ENCODE measurements around the gene SLC25A46. TPM values are rescaled to one million over a fixed set of nuclear protein-coding genes. Genes with fewer than 3 reads are reported as not detected.

Gene SLC25A46
- total RNA-seq, 2 donors from 2014 or later, result 35.4 to 52.7 TPM

DNA sequence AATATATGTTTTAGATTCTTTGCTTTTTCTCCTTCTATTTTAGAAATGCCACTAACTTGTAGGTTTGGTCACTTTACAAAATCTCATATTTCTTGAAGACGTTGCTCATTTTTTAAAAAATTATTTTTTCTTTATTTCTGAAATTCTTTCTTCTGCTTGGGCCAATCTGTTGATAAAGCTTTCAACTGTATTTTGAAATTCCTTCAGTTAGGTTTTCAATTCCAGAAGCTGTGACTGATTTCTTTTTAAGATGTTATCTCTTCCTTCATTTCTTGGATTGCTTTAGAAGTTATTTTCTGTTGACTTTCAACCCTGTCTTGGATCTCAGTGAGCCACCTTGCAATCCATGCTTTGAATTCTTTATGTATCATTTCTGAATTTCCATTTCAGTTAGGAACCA lies 64.2 kb downstream of the SLC25A46 start:
- no peak overlapping the region for H3K4me3 ChIP-seq
- H3K9me3 ChIP-seq, result peaks cover 4 to 15% of the 10 kb centered on the region in 2 donors
- no peak overlapping the region for H3K27ac ChIP-seq
- TF ChIP-seq, protein P1, sequence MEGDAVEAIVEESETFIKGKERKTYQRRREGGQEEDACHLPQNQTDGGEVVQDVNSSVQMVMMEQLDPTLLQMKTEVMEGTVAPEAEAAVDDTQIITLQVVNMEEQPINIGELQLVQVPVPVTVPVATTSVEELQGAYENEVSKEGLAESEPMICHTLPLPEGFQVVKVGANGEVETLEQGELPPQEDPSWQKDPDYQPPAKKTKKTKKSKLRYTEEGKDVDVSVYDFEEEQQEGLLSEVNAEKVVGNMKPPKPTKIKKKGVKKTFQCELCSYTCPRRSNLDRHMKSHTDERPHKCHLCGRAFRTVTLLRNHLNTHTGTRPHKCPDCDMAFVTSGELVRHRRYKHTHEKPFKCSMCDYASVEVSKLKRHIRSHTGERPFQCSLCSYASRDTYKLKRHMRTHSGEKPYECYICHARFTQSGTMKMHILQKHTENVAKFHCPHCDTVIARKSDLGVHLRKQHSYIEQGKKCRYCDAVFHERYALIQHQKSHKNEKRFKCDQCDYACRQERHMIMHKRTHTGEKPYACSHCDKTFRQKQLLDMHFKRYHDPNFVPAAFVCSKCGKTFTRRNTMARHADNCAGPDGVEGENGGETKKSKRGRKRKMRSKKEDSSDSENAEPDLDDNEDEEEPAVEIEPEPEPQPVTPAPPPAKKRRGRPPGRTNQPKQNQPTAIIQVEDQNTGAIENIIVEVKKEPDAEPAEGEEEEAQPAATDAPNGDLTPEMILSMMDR (IDR thresholded peaks at IDR 0.05), result no peak
- DNase-seq (ENCODE audit: low spot score), result no peak
- H3K36me3 ChIP-seq, result no peaks in the 10 kb centered on the region
- no peaks in the 10 kb centered on the region for H3K4me1 ChIP-seq
- no peaks in the 10 kb centered on the region for H3K27me3 ChIP-seq

DNA sequence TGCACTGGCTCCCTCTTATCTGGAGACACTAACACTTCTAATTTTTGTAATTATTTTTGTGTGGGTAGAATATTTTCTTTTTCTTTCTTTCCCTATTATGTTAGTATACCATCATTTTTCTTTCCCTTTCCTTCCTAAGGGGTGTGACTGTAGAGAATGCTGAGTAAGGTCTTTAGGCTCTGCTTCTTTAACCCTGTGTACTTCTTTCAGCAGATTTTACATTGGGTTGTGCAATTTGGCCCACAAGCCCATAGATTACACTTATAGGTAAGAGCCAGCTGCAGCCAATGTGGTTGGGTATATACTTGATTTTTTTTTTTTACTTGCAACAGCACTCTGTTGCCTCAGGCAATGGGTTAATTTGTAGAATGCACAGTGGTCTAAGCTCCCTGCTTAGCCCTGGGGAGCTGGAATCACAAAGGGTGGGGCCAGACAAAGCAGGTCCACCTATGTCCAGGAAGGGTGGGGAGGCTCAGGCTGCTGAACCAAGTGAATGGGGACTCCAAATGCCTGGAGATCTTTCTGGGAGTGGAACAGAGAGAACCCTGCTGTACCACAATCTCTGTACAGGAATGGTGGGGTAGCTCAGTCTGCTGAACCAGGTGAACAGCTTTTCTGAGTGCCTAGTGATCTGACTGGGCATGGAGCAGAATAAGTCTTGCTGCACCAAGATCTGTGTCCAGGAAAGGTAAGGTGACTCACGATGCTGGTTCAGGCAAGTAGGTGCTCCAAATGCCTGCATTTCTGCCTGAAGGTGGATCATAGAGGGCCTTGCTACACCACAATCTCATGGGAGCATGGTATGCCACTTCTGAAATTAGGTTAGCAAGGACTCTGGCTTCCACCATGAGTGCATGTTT lies 64.9 kb downstream of the SLC25A46 start:
- no peaks in the 10 kb centered on the region for H3K4me1 ChIP-seq
- H3K9me3 ChIP-seq, result peaks cover 4 to 15% of the 10 kb centered on the region in 2 donors
- no peaks in the 10 kb centered on the region for H3K36me3 ChIP-seq
- TF ChIP-seq, protein P1 (IDR thresholded peaks at IDR 0.05), result no peak
- H3K27me3 ChIP-seq, result no peaks in the 10 kb centered on the region
- DNase-seq (ENCODE audit: low spot score), result no peak
- no peak overlapping the region for H3K27ac ChIP-seq
- no peak overlapping the region for H3K4me3 ChIP-seq

DNA sequence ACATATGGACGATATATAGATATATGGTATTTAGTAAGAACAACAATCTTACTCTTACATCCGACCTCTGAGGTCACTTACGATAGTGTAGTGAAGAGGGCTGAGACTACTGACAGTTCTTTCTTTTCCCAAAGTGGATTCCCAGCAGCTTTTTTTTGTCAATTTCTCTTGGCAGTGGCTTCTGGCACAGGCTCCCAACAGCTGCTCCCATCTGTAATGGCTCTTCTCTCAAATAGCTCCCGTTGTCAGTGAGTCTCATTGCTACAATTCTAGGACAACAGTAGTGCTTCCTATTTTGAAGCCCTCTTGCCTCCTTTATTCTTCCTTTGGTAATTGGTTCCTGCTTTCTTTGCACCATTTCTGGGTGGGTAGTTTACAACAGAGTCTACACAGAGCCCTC lies 68.4 kb downstream of the SLC25A46 start:
- Histone ChIP-seq H3K4me1 (no peaks in the 10 kb centered on the region), H3K4me3 (no peak overlapping the region), H3K27me3 (no peaks in the 10 kb centered on the region), H3K27ac (no peak overlapping the region), H3K36me3 (no peaks in the 10 kb centered on the region), H3K9me3 (peaks cover 4 to 21% of the 10 kb centered on the region in 2 donors)
- no peak for DNase-seq (ENCODE audit: low spot score)
- TF ChIP-seq, protein P1 (IDR thresholded peaks at IDR 0.05), result no peak

DNA sequence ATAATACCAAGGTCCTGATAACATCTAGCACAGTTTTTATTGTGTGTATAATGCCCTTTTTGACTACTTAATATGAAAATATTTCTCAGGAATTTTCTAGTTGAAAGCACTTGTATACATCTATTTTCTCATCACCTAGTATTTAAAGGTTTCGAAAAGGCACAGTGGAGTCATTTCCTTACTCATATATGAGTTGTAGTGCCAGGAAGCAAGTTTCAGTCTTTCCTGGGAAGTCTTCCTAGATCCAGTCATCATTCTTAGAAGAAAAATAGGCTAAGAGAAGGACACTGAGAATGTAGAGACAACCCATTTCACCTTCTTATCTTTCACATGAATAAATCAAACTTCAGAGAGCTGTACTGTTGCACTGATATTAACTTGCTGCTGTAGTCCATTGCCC lies 70.2 kb downstream of the SLC25A46 start:
- TF ChIP-seq, protein P1 (IDR thresholded peaks at IDR 0.05), result no peak
- DNase-seq (ENCODE audit: low spot score), result no peak
- Histone ChIP-seq H3K27ac (no peak overlapping the region), H3K9me3 (peaks cover 0 to 19% of the 10 kb centered on the region in 2 donors), H3K27me3 (no peaks in the 10 kb centered on the region), H3K36me3 (no peaks in the 10 kb centered on the region), H3K4me3 (no peak overlapping the region), H3K4me1 (no peaks in the 10 kb centered on the region)

Other genes with a start within 250 kb of the SLC25A46 start
- gene TMEM232, start 12.3 kb upstream of the SLC25A46 start, total RNA-seq, result 1 to 10 TPM; 1.1 to 1.2 TPM